Activated naive CD4-positive, alpha-beta T cell treated with anti-CD3 and anti-CD28 coated beads for 36 hours (primary cell): Measurements from ENCODE around the gene HOXB6. TPM values are rescaled to one million over a fixed set of nuclear protein-coding genes. Genes with fewer than 3 reads are reported as not detected.

Experiments used
- CTCF ChIA-PET: fragments of 350-600 bp; sonication (Branson Sonifier 250); formaldehyde crosslinking; loops from one replicate; lab custom pipeline; 2021; ENCODE audit warnings: antibody characterized with exemption; lab: Charles Lee
- DNase-seq: peaks from one replicate; pipeline ENCODE4 v3.0.0-alpha.2; 2020
- H3K27ac Mint-ChIP-seq: one replicate; pipeline ENCODE4 v1.8.0; 2021; ENCODE audit warnings: mild to moderate bottlenecking, mixed read lengths
- H3K27me3 Mint-ChIP-seq: one replicate; pipeline ENCODE4 v1.8.0; 2021; ENCODE audit warnings: low read depth, mixed read lengths
- H3K36me3 Mint-ChIP-seq: one replicate; pipeline ENCODE4 v1.8.0; 2021; ENCODE audit warnings: low read depth, mixed read lengths
- H3K4me1 Mint-ChIP-seq: one replicate; pipeline ENCODE4 v1.8.0; 2021; ENCODE audit warnings: low read depth, mixed read lengths
- H3K4me3 Mint-ChIP-seq: one replicate; pipeline ENCODE4 v1.8.0; 2021; ENCODE audit warnings: mild to moderate bottlenecking, moderate library complexity, mixed read lengths
- H3K9me3 Mint-ChIP-seq: one replicate; pipeline ENCODE4 v1.8.0; 2021; ENCODE audit warnings: mixed read lengths
- intact Hi-C: fragments of 100-400 bp; cut with micrococcal nuclease; formaldehyde crosslinking; loops from one replicate; pipeline ENCODE4 v1.15.1; 2023
- total RNA-seq, 2 experiments: library from RNA; stranded (reverse); gene quantifications; one replicate each; pipeline ENCODE4 v1.2.3, GENCODE V29; 2021

The HOXB6 gene
- total RNA-seq, 2 experiments from 2014 or later: not detected

GRCh38 chr17:48601207-48601538 lies 3.6 kb downstream of the HOXB6 start:
- intact Hi-C loops: no loop called here
- H3K4me1 Mint-ChIP-seq: peaks cover 39% of the 10 kb centered on the region
- H3K4me3 Mint-ChIP-seq: no peak overlapping the region
- no peak overlapping the region for H3K27ac Mint-ChIP-seq
- CTCF ChIA-PET: interaction anchor here (0.5 to 1.8 kb wide), 8 partner anchors 8 to 285 kb away, joined by 3 to 10 read pairs (median 3); no protein-coding TSS in a partner anchor
- peaks cover 89% of the 10 kb centered on the region for H3K27me3 Mint-ChIP-seq
- H3K9me3 Mint-ChIP-seq: no peaks in the 10 kb centered on the region
- no peaks in the 10 kb centered on the region for H3K36me3 Mint-ChIP-seq
- DNase-seq: no peak

DNA sequence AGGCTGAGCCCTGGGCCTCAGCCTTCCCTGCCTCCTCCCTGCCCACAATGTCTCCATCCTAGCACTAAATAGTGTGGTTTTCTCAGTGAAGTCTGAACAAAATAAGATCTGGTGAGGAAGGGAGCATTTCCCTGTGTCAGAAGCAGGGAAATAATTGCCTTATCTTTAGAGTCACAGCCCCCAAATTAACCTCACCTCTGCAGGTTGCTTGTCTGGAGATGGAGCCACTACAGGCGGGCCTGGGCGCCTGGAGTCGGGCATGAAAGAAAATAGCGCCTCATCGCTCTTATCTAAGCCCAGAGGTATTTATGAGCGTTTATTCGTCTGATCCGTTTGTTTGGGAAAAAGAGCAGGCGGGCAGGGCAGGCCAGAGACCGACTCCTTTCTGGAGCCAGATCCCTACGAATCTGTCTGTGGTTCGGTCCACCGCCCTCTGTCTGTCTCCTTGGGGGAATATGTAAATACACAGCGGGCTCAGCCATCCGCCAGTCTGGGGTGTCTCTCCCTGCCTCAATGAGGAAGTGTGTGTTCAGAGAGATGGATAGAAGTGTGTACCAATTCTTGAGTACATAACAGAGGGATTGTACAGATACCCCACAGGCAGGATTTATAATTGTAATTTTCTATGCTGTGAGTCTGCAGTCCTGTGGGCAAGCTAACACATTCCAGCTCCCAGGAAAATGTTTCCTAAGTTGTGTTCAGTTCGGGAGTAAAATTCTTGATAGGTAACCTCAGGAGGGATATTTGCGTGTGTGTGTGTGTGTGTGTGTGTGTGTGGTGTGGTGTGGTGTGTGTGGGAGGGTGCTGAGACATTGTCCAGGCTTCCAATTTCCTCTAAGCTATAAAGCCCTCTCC lies 4.3 kb downstream of the HOXB6 start:
- Mint-ChIP-seq H3K36me3 (no peaks in the 10 kb centered on the region), H3K9me3 (no peaks in the 10 kb centered on the region), H3K27me3 (peaks cover 90% of the 10 kb centered on the region), H3K4me3 (no peak overlapping the region), H3K27ac (no peak overlapping the region), H3K4me1 (peaks cover 41% of the 10 kb centered on the region)
- CTCF ChIA-PET: interaction anchor here (0.5 to 1.8 kb wide), 6 partner anchors 13 to 285 kb away, joined by 3 to 10 read pairs (median 4); no protein-coding TSS in a partner anchor
- DNase-seq: no peak
- intact Hi-C loops: no loop called here

DNA sequence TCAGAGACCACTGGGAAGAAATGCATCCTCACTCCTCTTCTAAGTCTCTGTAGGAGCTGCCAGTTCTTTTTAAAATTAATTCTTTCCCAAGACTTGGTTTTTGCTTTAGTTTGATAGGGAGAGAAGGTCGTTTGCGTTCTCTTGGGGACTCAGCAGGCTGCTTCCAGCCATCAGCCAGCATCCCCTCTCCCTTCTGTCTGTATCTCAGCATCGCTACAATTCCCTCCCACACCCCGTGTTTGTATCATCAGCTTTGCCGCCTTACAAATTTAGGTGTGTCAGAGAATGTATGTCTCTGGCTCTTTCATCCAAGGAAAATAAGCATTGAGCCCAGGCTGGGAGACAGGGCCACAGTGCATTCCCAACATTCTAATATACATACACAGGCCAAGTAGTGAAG lies 5.4 kb downstream of the HOXB6 start:
- Mint-ChIP-seq H3K27me3 (peaks cover 90% of the 10 kb centered on the region), H3K27ac (no peak overlapping the region), H3K9me3 (no peaks in the 10 kb centered on the region), H3K4me3 (no peak overlapping the region), H3K36me3 (no peaks in the 10 kb centered on the region), H3K4me1 (peaks cover 37% of the 10 kb centered on the region)
- CTCF ChIA-PET: interaction anchor here (1.0 kb wide), 1 partner anchor 14 kb away, joined by 3 read pairs; no protein-coding TSS in a partner anchor
- no peak for DNase-seq
- intact Hi-C loops: no loop called here

DNA sequence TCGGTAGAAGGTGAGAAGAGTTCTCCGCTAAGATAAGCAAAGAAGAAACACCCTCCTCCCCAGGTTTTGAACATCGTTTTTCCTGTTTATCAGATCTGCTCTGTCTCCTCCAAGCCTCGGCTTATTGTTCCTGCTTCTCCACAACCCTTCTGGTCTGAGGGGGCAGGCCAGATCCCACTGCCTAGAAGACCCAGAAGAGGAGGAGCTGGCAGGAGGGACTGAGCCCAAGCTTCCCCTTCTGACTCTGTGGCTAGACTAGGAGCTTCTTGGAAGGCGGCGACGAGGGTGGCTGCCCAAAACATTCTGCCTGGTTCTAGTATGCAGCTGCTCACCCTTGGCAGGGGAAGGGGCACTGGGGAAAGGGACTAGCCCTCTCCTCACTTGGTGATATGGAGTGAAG lies 6.0 kb downstream of the HOXB6 start:
- H3K27me3 Mint-ChIP-seq: peaks cover 88% of the 10 kb centered on the region
- no peak for DNase-seq
- no peak overlapping the region for H3K27ac Mint-ChIP-seq
- no peaks in the 10 kb centered on the region for H3K9me3 Mint-ChIP-seq
- no peak overlapping the region for H3K4me3 Mint-ChIP-seq
- H3K4me1 Mint-ChIP-seq: peaks cover 36% of the 10 kb centered on the region
- H3K36me3 Mint-ChIP-seq: no peaks in the 10 kb centered on the region
- CTCF ChIA-PET: interaction anchor here (0.5 to 1.0 kb wide), 2 partner anchors 14 to 64 kb away, joined by 3 to 4 read pairs; no protein-coding TSS in a partner anchor
- intact Hi-C loops: no loop called here

GRCh38 chr17:48597778-48598631 lies 6.8 kb downstream of the HOXB6 start:
- CTCF ChIA-PET: interaction anchor here (0.5 to 1.1 kb wide), 4 partner anchors 15 to 246 kb away, joined by 3 to 4 read pairs (median 3); no protein-coding TSS in a partner anchor
- Mint-ChIP-seq H3K27ac (no peak overlapping the region), H3K9me3 (no peaks in the 10 kb centered on the region), H3K36me3 (no peaks in the 10 kb centered on the region), H3K27me3 (peaks cover 88% of the 10 kb centered on the region), H3K4me3 (peak overlapping the region; percentile 69), H3K4me1 (peaks cover 33% of the 10 kb centered on the region)
- DNase-seq: peak; percentile 44
- intact Hi-C loops: loop anchor here (2.0 kb wide), 1 partner anchor 15 kb away; no protein-coding TSS in a partner anchor

GRCh38 chr17:48597528-48597777 lies 7.3 kb downstream of the HOXB6 start:
- no peaks in the 10 kb centered on the region for H3K9me3 Mint-ChIP-seq
- CTCF ChIA-PET: interaction anchor here (0.9 to 1.1 kb wide), 2 partner anchors 21 to 246 kb away, joined by 3 read pairs; no protein-coding TSS in a partner anchor
- H3K4me1 Mint-ChIP-seq: peaks cover 34% of the 10 kb centered on the region
- DNase-seq: no peak
- H3K36me3 Mint-ChIP-seq: no peaks in the 10 kb centered on the region
- peak overlapping the region; percentile 69 for H3K4me3 Mint-ChIP-seq
- intact Hi-C loops: loop anchor here (2.0 kb wide), 1 partner anchor 15 kb away; no protein-coding TSS in a partner anchor
- H3K27me3 Mint-ChIP-seq: peaks cover 88% of the 10 kb centered on the region
- H3K27ac Mint-ChIP-seq: no peak overlapping the region

GRCh38 chr17:48596735-48597527 lies 7.9 kb downstream of the HOXB6 start:
- Mint-ChIP-seq H3K27me3 (peaks cover 88% of the 10 kb centered on the region), H3K27ac (no peak overlapping the region), H3K4me1 (peaks cover 34% of the 10 kb centered on the region), H3K4me3 (peak overlapping the region; percentile 69), H3K9me3 (no peaks in the 10 kb centered on the region), H3K36me3 (no peaks in the 10 kb centered on the region)
- CTCF ChIA-PET: interaction anchor here (0.6 kb wide), 1 partner anchor 130 kb away, joined by 3 read pairs; no protein-coding TSS in a partner anchor
- peak; percentile 36 for DNase-seq
- intact Hi-C loops: loop anchor here (2.0 kb wide), 1 partner anchor 16 kb away; no protein-coding TSS in a partner anchor

- CTCF ChIA-PET: interaction anchor here (0.6 to 3.5 kb wide), 4 partner anchors 17 to 245 kb away, joined by 3 to 19 read pairs (median 3); no protein-coding TSS in a partner anchor
- Mint-ChIP-seq H3K9me3 (no peaks in the 10 kb centered on the region), H3K27ac (no peak overlapping the region), H3K4me3 (peak overlapping the region; percentile 69), H3K4me1 (peaks cover 33% of the 10 kb centered on the region), H3K36me3 (no peaks in the 10 kb centered on the region), H3K27me3 (peaks cover 88% of the 10 kb centered on the region)
- DNase-seq: peak; percentile 53
- intact Hi-C loops: loop anchor here (2.0 kb wide), 2 partner anchors 17 to 571 kb away; no protein-coding TSS in a partner anchor
Measured at GRCh38 chr17:48596000-48596734, 8.6 kb downstream of the HOXB6 start.

DNA sequence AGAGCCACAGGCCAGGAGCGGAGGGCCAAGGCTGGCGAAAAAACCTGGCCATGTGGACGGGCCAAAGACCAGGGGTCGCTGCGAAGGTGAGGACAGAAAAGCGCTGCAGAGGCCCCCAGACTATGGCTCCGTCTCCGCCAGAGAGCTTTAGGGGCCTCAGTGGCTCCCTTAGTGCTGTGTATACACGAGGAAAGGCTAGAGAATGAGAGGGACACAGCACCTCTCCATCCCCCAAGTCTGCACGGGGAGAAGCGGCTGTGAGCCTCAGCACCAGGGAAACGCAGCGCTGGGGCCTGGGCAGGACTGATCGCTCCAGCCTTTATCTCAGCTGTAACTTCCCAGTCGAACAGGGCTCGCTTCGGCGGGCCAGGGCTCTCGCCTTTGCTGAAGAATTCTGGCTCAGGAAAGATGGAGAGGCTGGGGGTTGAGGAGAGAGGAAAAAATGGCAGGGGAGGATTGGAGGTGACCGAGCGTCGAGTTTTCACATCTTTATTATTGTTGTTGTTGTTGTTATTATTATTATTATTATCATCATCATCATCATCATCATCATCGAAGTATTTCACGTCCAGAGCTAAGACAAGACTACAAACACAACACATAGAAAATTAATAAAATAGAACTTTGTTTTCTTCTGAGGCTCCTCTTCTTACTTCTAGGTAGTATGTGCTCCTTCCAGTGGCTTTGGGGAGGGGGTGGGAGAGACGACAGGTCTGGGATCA lies 9.3 kb downstream of the HOXB6 start:
- Mint-ChIP-seq H3K36me3 (no peaks in the 10 kb centered on the region), H3K27me3 (peaks cover 90% of the 10 kb centered on the region), H3K4me1 (peaks cover 33% of the 10 kb centered on the region), H3K4me3 (no peak overlapping the region), H3K9me3 (no peaks in the 10 kb centered on the region), H3K27ac (no peak overlapping the region)
- intact Hi-C loops: loop anchor here (2.0 kb wide), 1 partner anchor 571 kb away; no protein-coding TSS in a partner anchor
- CTCF ChIA-PET: interaction anchor here (0.6 to 3.5 kb wide), 8 partner anchors 13 to 336 kb away, joined by 3 to 19 read pairs (median 3); no protein-coding TSS in a partner anchor
- DNase-seq: no peak

GRCh38 chr17:48594538-48595277 lies 10.1 kb downstream of the HOXB6 start:
- Mint-ChIP-seq H3K27me3 (peaks cover 90% of the 10 kb centered on the region), H3K36me3 (no peaks in the 10 kb centered on the region), H3K4me1 (peaks cover 34% of the 10 kb centered on the region), H3K27ac (no peak overlapping the region), H3K9me3 (no peaks in the 10 kb centered on the region), H3K4me3 (no peak overlapping the region)
- DNase-seq: no peak
- intact Hi-C loops: loop anchor here (2.0 kb wide), 1 partner anchor 570 kb away; no protein-coding TSS in a partner anchor
- CTCF ChIA-PET: interaction anchor here (0.7 to 3.5 kb wide), 8 partner anchors 12 to 335 kb away, joined by 3 to 19 read pairs (median 3); no protein-coding TSS in a partner anchor
